IPS-20b (cell line): Measurements from ENCODE around the gene CD33.

Experiments used
- H3K27ac ChIP-seq: one replicate; pipeline ENCODE4 v1.5.1; 2013; ENCODE audit warnings: low read length
- H3K27me3 ChIP-seq: 2 replicates; pipeline ENCODE4 v1.6.1; 2013; ENCODE audit warnings: mild to moderate bottlenecking, low read length, inconsistent platforms; ENCODE audit not compliant: insufficient read depth
- H3K36me3 ChIP-seq: 2 replicates; pipeline ENCODE4 v1.6.1; 2013; ENCODE audit warnings: low read depth, mild to moderate bottlenecking, inconsistent platforms, low read length, moderate library complexity; ENCODE audit not compliant: insufficient read depth
- H3K4me1 ChIP-seq: 2 replicates; pipeline ENCODE4 v1.6.1; 2013; ENCODE audit warnings: mild to moderate bottlenecking, control low read depth, inconsistent platforms, low read length, moderate library complexity; ENCODE audit not compliant: insufficient read depth
- H3K4me3 ChIP-seq: 2 replicates; pipeline ENCODE4 v1.5.1; 2013; ENCODE audit warnings: mild to moderate bottlenecking, low read length, inconsistent platforms
- H3K9ac ChIP-seq: 2 replicates; pipeline ENCODE4 v1.6.1; 2013; ENCODE audit warnings: low read depth, mild to moderate bottlenecking, inconsistent platforms, low read length, moderate library complexity
- H3K9me3 ChIP-seq: 2 replicates; pipeline ENCODE4 v1.6.1; 2013; ENCODE audit warnings: mild to moderate bottlenecking, low read depth, low read length, inconsistent platforms; ENCODE audit not compliant: insufficient read depth

Gene CD33

GRCh38 chr19:51211833-51212232 lies 13.0 kb upstream of the CD33 start:
- Histone ChIP-seq H3K36me3 (no peaks in the 10 kb centered on the region), H3K27ac (no peak overlapping the region), H3K27me3 (no peaks in the 10 kb centered on the region), H3K4me1 (no peaks in the 10 kb centered on the region), H3K9me3 (peaks cover 11% of the 10 kb centered on the region), H3K9ac (no peak overlapping the region), H3K4me3 (no peak overlapping the region)

GRCh38 chr19:51219307-51219706 lies 5.6 kb upstream of the CD33 start:
- no peak overlapping the region for H3K4me3 ChIP-seq
- no peaks in the 10 kb centered on the region for H3K36me3 ChIP-seq
- H3K27me3 ChIP-seq = no peaks in the 10 kb centered on the region
- no peak overlapping the region for H3K9ac ChIP-seq
- peaks cover 10% of the 10 kb centered on the region for H3K9me3 ChIP-seq
- H3K4me1 ChIP-seq = no peaks in the 10 kb centered on the region
- H3K27ac ChIP-seq = no peak overlapping the region

- H3K27me3 ChIP-seq = no peaks in the 10 kb centered on the region
- peaks cover 4% of the 10 kb centered on the region for H3K9me3 ChIP-seq
- H3K4me3 ChIP-seq = no peak overlapping the region
- H3K36me3 ChIP-seq = no peaks in the 10 kb centered on the region
- H3K4me1 ChIP-seq = no peaks in the 10 kb centered on the region
- H3K9ac ChIP-seq = no peak overlapping the region
- H3K27ac ChIP-seq = no peak overlapping the region
These were observed 4.9 kb upstream of the CD33 start for GRCh38 chr19:51219971-51220370.

- no peaks in the 10 kb centered on the region; the same call in 1 of the 2 replicates for H3K9me3 ChIP-seq
- no peaks in the 10 kb centered on the region for H3K27me3 ChIP-seq
- no peak overlapping the region for H3K27ac ChIP-seq
- no peaks in the 10 kb centered on the region for H3K36me3 ChIP-seq
- H3K4me1 ChIP-seq = no peaks in the 10 kb centered on the region
- no peak overlapping the region for H3K9ac ChIP-seq
- H3K4me3 ChIP-seq = no peak overlapping the region
These were observed 3.9 kb upstream of the CD33 start for GRCh38 chr19:51220996-51221395.

GRCh38 chr19:51224163-51224641 lies 678 bp upstream of the CD33 start:
- Histone ChIP-seq H3K9ac (no peak overlapping the region), H3K4me1 (no peaks in the 10 kb centered on the region), H3K27me3 (no peaks in the 10 kb centered on the region), H3K9me3 (no peaks in the 10 kb centered on the region), H3K36me3 (no peaks in the 10 kb centered on the region), H3K27ac (no peak overlapping the region), H3K4me3 (no peak overlapping the region)

GRCh38 chr19:51226067-51226466 lies 1.2 kb downstream of the CD33 start:
- H3K4me3 ChIP-seq = no peak overlapping the region
- no peak overlapping the region for H3K27ac ChIP-seq
- H3K4me1 ChIP-seq = no peaks in the 10 kb centered on the region
- H3K27me3 ChIP-seq = no peaks in the 10 kb centered on the region
- no peak overlapping the region for H3K9ac ChIP-seq
- H3K9me3 ChIP-seq = no peaks in the 10 kb centered on the region
- no peaks in the 10 kb centered on the region for H3K36me3 ChIP-seq

- no peaks in the 10 kb centered on the region for H3K27me3 ChIP-seq
- H3K36me3 ChIP-seq = no peaks in the 10 kb centered on the region
- H3K4me1 ChIP-seq = no peaks in the 10 kb centered on the region
- H3K27ac ChIP-seq = no peak overlapping the region
- no peaks in the 10 kb centered on the region for H3K9me3 ChIP-seq
- H3K4me3 ChIP-seq = no peak overlapping the region
- no peak overlapping the region for H3K9ac ChIP-seq
These were observed 2.4 kb downstream of the CD33 start for GRCh38 chr19:51227326-51227725.

- no peak overlapping the region for H3K27ac ChIP-seq
- H3K36me3 ChIP-seq = no peaks in the 10 kb centered on the region
- H3K9me3 ChIP-seq = no peaks in the 10 kb centered on the region
- H3K4me1 ChIP-seq = no peaks in the 10 kb centered on the region
- no peaks in the 10 kb centered on the region for H3K27me3 ChIP-seq
- H3K9ac ChIP-seq = no peak overlapping the region
- H3K4me3 ChIP-seq = no peak overlapping the region
These were observed 3.1 kb downstream of the CD33 start for GRCh38 chr19:51227966-51228365.

GRCh38 chr19:51240866-51241265 lies 16.0 kb downstream of the CD33 start:
- no peak overlapping the region for H3K9ac ChIP-seq

GRCh38 chr19:51242881-51243630 lies 18.2 kb downstream of the CD33 start:
- H3K4me1 ChIP-seq = no peaks in the 10 kb centered on the region
- H3K9ac ChIP-seq = no peak overlapping the region
- H3K4me3 ChIP-seq = no peak overlapping the region
- no peaks in the 10 kb centered on the region for H3K36me3 ChIP-seq
- no peaks in the 10 kb centered on the region; the same call in 1 of the 2 replicates for H3K27me3 ChIP-seq
- no peak overlapping the region for H3K27ac ChIP-seq
- H3K9me3 ChIP-seq = 0 out of 2 replicates have a peak, but pooled peaks cover 6% of the 10 kb centered on the region

More at GRCh38 chr19:51240866-51241265, 16.0 kb downstream of the CD33 start:
- Histone ChIP-seq H3K36me3 (no peaks in the 10 kb centered on the region), H3K4me3 (no peak overlapping the region), H3K4me1 (no peaks in the 10 kb centered on the region), H3K27me3 (no peaks in the 10 kb centered on the region; the same call in 1 of the 2 replicates), H3K9me3 (peaks cover 7% of the 10 kb centered on the region; the same call in 1 of the 2 replicates), H3K27ac (no peak overlapping the region)

- no peaks in the 10 kb centered on the region for H3K9me3 ChIP-seq
- H3K4me3 ChIP-seq = no peak overlapping the region
- no peaks in the 10 kb centered on the region for H3K36me3 ChIP-seq
- H3K4me1 ChIP-seq = no peaks in the 10 kb centered on the region
- no peak overlapping the region for H3K27ac ChIP-seq
- H3K27me3 ChIP-seq = no peaks in the 10 kb centered on the region
- no peak overlapping the region for H3K9ac ChIP-seq
These were observed 21.3 kb downstream of the CD33 start for GRCh38 chr19:51246164-51246552.

- H3K36me3 ChIP-seq = no peaks in the 10 kb centered on the region
- H3K9me3 ChIP-seq = no peaks in the 10 kb centered on the region
- no peaks in the 10 kb centered on the region for H3K27me3 ChIP-seq
- H3K9ac ChIP-seq = no peak overlapping the region
- no peak overlapping the region for H3K4me3 ChIP-seq
- no peak overlapping the region for H3K27ac ChIP-seq
- H3K4me1 ChIP-seq = no peaks in the 10 kb centered on the region
These were observed 23.2 kb downstream of the CD33 start for GRCh38 chr19:51247972-51248590.
